ENCODE measurements around the gene MAPKAPK2. TPM values are rescaled to one million over a fixed set of nuclear protein-coding genes. Genes with fewer than 3 reads are reported as not detected.

Gene MAPKAPK2

Small RNA genes within 50 kb of the gene (small RNA-seq; reads per million reads assigned to genes)
- not detected for gene RF00019 (ENCODE audit: insufficient read depth)

Data from mesendoderm (in vitro differentiated cells).